Femur (tissue), 1 donor: ENCODE measurements around the gene OTULIN.

Source experiments
- DNase-seq: peaks from one replicate; pipeline ENCODE4 v3.0.0-alpha.2; 2017

OTULIN gene

DNA sequence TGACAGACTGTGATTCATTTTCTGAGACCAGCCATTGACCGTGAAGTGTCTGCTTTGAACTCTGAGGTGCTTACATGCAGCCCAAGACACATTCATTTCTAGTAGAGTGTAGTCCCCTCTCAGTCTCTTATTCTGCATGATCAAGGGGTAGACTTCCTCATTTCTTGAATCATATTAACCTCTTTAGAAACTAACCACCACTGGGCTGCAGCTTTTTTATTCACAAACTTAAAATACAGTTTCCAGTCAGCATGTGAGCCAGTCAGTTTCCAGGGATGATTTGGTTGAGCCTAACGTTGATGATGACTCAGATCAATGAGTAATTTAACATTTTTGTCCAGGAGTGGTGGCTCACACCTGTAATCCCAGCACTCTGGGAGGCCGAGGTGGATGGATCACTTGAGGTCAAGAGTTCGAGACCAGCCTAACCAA lies 59.2 kb downstream of the OTULIN start:
- no peak for DNase-seq

DNA sequence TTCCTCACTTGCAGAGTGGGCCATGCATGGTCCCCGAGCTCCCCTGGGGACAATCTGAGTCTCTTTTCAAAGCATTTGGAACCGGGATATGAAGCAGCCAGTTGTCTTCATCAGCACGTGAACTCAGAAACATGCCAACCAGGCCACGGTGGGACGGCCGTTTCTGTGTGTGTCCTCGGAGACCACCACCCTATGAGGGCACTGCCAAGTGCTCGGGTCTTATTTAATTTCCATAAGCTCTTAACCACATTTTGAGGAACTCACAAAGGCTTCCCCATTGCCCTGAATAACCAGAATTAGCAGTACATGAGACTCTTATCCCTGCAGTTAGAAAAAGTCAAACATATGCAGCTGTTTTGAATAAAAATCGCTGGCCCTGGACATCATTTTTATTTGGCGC lies 60.1 kb downstream of the OTULIN start:
- no peak for DNase-seq

DNA sequence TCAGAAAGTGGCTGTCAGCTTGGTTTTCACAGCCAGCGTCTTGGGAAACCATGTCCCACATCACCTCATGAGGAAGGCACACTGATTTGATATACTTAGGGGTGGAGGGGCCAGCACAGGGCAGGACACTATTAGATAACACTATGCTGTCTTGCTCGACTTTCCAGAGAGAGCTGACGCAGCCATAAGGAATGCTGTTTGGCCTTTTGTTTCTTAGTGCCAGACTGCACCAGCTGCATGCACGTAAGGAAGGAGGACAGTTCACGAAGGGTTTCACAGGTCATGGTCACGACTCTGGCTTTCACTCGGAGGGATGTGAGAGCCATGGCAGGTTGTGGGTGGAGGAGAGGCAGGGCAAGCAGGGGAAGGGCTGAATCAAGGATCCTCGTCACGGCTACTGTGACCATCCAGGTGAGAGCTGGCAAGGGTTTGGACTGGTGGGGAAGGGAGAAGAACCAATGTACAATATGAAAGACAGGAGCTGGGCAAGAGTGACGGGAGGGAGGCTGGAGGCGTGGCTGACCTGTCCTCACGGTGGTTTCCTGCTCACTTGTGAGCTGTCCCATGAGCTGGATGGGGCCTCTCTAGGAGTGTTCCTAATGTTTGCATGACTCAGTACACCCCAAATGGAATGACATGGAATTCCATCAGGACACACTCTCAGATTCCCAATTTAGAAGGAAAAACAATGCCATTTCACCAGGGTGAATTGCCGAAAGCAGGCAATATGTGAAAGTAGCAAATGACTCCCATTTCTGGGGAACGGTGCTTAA lies 61.7 kb downstream of the OTULIN start:
- DNase-seq: no peak

DNA sequence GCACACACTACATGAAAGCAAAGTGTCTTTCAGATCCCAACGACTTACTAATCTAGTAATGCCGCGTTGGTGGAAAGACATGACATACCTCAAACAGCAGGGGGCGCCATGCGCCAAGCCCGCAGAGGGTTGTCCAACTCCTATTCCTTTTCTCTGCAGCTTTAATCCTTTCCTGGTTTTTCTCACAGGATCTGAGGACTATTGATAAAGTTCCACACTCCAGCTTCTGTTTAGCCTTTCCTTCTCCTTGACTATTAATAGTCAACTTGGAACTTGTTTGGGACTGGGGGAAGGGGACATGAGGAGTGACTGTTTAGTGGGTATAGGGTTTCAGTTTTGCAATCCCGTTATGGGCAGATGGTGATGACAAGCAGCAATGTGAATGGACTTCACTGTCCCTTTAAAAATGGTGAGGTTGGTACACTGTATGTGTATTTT lies 62.9 kb downstream of the OTULIN start:
- peak; percentile 89 for DNase-seq

DNA sequence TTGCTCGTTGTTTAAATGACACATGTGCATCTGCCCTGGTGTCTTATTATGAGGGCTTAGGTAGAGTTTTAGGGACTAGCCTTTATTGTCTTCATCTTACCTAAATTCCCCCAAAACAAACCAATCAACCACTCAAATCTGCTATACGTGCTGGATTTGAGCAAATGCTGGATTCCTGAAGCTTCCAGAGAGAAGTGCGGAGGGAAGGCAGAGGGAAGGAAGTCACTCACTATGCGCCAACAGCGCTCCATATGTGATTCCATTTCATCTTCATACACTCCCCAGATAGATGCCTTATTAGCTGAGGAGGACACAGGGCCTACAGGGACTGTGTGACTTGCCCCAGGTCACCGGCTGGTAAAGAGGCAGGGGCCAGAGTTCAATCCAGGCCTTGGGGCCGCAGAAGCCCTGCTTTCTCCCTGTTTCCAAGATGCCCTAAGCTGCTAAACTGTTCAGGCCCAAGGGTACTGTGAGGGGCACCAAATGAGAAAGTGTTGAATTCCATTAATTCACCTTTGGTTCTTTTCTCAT lies 63.5 kb downstream of the OTULIN start:
- DNase-seq: no peak

DNA sequence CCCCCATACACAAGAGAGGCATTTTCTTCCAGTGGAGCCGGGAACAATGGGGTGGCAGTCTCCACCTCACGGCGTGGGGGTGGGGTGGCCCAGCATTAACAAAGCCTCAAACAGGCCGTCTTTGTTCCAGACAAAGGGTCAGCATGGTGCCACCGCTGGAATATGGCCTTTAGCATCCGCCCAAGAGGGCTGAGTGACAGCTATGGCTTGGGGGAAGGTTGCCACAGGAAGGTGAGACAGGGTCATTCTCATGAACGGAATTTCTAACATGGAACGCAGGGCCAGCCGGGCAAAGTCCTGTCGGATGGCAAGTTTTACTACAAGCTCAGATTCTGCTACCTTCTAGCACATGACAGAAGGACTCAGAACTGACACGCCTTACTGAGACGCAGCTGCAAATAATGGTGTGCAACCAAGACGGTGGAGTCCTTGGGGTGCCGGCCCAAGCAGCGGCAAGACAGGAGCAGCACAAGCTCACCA lies 64.0 kb downstream of the OTULIN start:
- no peak for DNase-seq

DNA sequence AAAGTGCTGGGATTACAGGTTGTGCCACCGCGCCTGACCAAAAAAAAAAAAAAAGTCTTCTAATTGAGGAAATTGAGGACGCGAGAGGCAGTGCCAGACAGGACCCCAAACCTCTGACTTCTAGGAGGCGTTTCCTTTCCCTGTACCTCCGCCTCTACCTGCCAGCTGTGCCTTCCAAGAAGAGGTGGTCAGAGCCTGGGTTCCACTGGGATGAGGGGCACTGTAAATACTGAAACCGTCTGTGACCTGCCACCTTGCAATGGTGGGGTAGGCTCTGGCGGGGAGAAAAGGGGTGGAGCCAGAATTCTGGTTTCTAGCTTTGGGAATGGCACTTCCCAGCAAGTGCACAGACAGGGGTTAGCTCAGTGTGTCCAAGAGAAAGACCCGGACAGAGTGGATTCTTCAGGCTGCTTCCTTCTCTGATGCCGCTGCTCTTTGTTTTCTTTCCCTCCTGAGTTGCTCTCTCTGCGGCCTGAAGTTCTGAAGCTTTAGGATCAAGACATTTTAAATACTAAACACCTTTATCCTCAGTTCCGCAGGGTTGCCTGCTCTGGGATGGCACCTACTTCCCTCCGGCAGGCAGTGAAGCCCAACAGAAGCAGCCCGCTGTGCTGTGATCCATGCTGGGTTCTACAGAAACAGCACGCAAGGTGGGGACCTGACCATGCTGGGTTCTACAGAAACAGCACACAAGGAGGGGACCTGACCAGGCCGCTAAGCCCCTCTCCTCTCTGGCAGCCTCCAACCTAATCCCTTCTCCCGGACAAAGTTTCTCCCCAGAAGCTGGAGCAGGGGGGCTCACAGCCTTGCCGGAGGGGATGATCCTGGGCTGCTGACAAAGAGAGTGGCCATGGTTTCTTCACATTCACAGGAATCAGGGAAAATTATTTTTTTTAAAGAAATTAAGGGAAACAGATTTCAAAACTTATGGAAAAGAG lies 65.2 kb downstream of the OTULIN start:
- no peak for DNase-seq

DNA sequence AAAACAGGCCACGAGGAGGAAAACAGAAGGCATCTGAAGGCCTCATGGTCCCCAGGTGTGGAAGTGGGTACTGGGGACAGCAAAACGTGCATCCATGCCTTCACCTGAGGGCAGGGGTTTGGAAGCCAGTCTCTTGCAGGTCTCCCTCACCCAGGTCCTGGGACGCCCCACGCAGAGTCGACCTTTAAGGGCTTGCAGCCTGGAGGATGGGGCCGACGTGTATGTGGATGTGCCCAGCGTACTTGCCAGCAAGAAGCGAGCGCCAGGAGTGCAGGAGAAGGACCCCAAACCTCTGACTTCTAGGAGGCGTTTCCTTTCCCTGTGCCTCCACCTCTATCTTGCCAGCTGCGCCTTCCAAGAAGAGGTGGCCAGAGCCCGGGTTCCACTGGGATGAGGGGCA lies 65.9 kb downstream of the OTULIN start:
- DNase-seq: no peak

DNA sequence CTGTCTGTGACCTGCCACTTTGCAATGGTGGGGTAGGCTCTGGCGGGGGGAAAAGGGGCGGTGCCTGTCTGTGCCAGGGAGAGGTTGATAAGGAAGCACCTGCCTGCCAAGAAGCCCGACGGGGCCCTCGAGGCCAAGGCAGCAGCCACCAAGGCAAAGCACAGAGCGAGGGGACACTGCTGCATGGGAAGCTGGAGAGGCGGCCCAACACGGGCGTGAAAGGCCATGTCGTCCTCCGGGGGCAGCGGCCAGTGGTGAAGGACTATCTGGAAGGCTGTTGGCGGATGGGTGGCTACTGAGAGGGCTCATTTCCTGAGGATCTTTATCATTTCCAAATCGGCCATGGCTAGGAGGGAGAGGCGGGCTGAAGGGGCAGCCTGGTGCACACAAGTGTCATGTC lies 66.4 kb downstream of the OTULIN start:
- no peak for DNase-seq

DNA sequence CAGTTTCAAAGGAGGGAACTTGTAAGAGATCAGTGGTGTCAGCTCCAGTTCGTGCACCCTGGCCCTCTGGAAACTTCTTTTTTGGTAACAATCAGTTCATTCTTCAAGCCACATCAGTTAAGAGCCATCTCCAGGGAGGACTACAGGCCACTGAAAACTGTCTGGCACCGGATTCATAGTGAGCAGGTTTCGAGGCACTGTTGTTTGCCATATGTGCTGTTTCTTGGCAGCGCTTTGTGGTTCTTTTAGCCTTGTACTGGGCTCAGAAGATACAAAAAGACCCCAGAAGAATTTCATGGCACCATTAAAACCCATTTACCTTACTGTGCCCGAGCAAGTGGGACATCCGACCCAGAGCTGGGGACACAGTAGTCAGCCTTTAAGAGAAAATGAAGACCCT lies 68.5 kb downstream of the OTULIN start:
- no peak for DNase-seq

DNA sequence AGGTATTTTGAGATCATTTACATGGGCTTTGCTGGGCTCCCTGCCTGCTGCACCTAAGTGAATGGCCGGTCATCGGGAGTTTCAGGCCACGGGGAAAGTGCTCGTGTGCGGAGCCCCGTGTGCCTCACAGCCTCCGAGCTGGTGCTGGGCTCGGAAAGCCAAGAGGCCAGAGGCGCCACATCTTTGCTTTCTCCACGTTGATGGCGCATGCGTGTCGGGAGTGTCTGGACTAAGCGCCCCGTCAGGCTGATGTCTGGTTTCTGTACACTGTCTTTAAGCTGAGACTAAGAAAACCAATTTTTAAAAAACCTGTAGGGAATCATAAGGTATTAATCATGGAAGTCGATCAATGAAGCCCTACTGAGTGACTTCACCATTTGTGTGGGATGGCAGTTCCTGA lies 69.1 kb downstream of the OTULIN start:
- no peak for DNase-seq

DNA sequence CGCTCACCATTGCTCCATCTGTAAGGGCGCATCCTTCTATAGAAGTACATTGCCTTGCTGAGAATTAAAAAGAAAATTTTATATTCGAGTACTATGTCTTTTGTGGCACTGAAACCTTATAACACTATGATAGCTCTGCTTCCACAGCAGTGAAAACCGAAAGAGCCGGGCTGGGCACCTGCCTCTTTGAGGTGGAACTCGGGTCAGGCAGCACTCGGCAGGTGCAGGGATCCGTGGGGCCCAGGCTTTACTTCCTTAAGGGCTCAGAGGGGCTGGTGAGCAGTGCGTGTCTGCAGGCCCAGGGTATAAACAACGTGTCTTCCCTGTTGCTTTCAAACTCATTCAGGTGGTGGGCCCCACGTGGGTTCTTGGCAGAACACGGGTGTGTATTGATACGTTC lies 69.9 kb downstream of the OTULIN start:
- DNase-seq: no peak

DNA sequence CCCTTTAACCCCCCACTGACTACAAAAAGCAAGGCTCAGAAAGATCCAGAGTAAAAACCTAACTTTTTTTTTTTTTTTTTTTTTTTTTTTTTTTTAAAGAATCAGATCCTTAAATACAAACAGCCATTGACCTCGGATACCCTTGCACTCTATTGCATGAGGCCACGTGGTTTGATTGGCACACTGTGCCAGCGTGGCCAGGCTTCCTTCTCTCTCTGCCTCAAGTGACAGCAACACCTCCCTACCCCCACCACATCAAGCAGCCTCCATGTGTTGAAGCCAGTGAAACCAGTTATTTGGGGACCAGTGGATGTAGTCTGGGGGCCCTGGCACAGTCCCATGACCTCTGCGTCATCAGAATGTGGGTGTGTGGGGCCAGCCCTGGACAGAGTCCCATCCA lies 71.4 kb downstream of the OTULIN start:
- DNase-seq: no peak

DNA sequence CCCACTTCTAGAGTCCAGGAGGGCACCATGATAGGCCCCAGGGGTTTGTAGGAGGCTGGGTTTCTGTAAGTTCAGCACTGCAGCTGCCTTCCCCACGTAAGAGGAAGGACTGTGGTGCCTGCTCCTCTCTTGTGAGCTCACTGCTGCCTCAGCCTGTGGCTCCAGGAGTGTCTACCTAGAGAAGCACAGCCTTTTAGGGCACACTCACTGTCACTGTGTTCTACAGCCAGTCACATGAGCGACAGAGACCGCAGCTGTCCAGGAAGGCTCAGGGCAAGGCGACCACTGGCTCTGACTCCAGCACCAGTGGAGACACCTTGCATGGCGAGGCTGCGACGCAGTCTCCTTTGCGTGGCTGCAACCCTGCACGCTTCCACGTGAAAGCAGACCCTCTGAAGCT lies 72.8 kb downstream of the OTULIN start:
- DNase-seq: no peak

DNA sequence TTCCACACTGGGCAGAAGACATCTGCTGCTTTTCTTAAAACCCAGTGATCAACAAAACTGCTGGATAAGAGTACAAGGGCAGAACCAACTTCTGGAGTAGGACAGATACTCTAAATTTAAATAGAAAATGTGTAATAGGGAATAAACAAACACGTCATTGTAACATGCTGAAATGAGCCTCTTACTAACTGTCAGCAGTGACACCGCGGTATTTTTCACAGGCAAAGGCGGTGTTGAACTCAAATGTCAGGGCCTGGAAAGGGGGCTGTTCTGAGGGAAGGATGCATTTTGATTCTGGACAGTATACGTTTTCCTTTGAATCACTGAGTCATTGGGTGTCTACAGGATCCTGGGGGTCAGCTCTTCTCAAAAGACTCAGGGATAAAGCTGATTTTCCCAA lies 73.5 kb downstream of the OTULIN start:
- no peak for DNase-seq

DNA sequence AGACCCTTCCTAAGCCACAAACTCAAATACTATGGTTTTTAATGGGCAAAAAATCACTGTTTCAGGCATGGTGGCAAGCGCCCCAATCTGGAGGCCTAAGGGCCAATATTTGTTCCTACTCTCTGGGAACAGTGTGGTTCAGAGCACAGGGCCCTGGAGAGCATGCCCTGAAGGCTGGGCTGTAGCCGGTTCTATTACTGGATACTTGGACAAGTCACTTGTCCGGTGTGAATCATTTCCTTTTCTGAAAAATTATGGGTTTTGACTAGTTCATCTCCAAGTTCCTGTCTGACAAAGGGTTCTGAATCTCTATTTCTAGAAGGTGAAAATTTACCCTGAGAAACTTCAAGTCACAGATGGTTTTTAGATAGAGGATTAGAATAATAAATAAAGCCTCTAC lies 75.0 kb downstream of the OTULIN start:
- DNase-seq: no peak

DNA sequence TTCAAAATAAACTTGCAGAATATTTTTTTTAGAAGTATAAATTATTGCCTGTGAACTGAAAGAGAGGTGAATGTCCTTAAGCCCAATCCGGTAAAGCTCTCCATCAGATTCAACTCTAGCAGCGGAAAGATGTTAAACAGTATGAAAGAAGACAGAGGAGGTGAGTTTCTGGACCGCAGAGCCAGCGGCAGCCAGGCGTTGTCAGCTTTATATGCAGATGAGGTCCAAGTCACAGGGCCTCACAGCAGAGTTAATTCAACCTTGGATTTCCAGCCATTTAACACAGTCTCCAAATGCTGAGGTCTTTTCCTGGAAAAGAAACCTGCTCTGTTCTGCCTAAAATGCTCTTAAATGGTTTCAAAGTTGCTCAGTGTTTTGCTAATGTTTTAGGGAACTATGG lies 75.5 kb downstream of the OTULIN start:
- DNase-seq: no peak

DNA sequence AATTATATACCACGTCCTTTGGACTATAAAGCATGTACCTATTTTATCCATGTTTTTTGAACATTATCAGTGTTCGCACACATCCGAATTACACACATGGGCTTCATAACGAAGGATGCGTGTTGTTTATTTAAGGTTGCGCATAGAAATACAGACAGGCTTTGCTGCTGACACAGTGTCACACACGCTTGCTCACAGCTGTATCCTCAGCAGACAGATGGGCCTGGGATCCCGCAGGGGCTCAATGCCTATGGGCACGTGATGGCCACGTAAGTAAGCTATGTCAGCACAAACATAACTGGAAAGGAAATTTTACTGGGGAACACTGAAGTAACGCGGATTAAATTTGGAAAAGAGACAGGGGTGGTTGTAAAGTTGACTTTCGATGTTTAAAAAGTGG lies 76.6 kb downstream of the OTULIN start:
- no peak for DNase-seq

DNA sequence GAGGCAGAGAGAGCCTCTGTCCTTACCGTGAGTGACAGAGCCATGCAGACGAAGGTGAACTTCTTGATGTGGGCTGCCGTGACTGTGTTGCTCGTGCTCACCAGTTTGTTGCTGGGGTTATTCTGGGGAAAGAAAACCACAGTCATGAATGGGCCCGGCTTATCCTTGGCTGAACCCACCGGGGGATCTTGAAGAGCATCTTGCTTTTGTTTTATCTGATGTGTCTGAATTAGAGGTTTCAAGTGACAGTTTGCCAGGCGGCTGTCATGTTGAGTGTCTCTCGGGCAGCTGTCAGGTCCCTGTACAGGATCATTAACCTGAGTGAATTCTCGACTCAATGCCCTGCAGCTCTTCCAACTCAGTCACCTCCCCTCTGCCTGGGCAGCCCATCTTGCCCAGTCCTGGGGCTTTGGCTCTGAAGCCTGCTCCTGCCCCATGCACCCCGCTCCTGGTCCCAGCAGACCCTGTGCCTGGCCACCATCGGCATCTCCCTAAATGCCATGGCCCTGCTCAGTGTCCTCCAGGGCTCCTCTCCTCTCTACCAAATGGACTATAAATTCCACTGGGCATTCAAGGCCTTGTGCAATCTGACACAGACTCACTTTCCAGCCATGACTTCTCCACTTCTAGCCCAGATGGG lies 77.4 kb downstream of the OTULIN start:
- no peak for DNase-seq

DNA sequence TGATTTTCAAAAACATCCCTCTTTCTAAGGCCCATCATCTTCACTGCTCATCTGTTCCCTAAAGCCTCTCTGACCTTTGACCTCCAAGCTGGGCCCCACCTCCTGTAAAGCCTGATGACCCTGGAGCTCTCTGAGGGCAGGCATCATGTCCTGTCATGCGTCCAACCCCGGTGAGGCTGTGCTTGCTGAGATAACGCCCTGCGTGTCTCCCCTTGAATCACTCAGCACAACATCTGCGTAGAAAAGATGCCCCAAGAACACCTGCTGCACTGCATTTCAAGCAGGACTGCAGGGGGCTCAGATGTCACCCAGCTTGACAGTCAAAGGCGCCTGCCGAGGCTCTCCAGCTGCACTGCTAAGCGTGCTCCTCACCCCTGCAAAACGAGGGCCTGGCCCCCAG lies 78.0 kb downstream of the OTULIN start:
- no peak for DNase-seq

DNA sequence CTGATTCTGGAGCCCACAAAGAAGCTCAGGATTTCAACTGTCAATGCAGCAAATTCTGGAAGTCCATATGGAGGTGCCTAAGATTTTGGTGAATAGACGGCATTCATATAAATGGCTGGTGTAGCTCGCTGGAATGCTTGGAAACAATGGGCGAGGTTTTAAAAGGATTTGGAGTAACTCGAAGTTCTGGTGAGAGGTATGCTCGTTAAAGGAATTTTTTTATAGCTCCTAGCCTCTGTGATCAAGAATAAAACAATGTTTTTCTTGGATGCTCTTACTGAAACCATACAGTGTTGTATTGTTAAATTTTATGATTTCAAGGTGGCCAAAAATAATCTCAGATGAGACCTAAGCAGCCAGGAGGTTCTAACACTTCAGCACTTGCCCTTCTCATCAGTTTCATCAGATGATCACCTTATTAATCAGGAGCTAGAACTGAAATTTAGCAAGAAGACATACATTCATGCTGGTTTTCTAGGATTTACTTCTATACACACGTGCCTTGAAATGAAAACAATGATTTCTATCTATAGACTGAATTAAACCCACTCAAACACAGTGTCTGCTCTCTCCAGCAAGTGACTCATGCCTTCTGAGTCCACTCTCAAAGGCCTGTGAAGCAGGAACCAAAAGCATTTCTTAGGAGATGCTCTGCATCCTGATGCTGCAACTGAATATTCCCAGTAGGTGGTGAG lies 79.2 kb downstream of the OTULIN start:
- DNase-seq: no peak
